Naive thymus-derived CD8-positive, alpha-beta T cell (primary cell): ENCODE results near the gene VRK2. TPM values are rescaled to one million over a fixed set of nuclear protein-coding genes. Genes with fewer than 3 reads are reported as not detected.
"Not testable (repeated sequence)": the region's sequence is repeated elsewhere in the genome, so short reads cannot be mapped to it uniquely, and the experiment has no call there.

Source experiments
- ATAC-seq, 2 donors: fragments of 150-1000 bp; cut with Tn5 transposase in 1 of 2; sonication (Bioruptor Pico), chemical (Tn5 transposase) in 1 of 2; 1 replicate in 1 of 2; 2 replicates in 1 of 2; pipeline ENCODE4 v1.10.0; 2021; ENCODE audit warnings: mild to moderate bottlenecking in 2 of 2, moderate library complexity in 2 of 2
- POLR2A ChIA-PET: fragments of 350-600 bp; sonication (Branson Sonifier 250); formaldehyde crosslinking; loops from one replicate; lab custom pipeline; 2021; ENCODE audit warnings: antibody characterized with exemption; lab: Charles Lee
- DNase-seq, 10 donors: peaks; one replicate each; pipeline versions ENCODE4 v3.0.0 to v3.0.0-alpha.2; 2020 to 2022
- H3K27ac Mint-ChIP-seq, 10 donors: one replicate each; pipeline ENCODE4 v1.8.0; 2020 to 2022; ENCODE audit warnings: mild to moderate bottlenecking in 10 of 10, mixed read lengths in 10 of 10, moderate library complexity in 4 of 10, inconsistent platforms in 1 of 10
- H3K27me3 Mint-ChIP-seq, 5 donors: one replicate each; pipeline ENCODE4 v1.8.0; 2021 to 2022; ENCODE audit warnings: mixed read lengths in 5 of 5
- H3K36me3 Mint-ChIP-seq, 3 donors: one replicate each; pipeline ENCODE4 v1.8.0; 2020 to 2022; ENCODE audit warnings: mixed read lengths in 3 of 3, mild to moderate bottlenecking in 2 of 3, inconsistent platforms in 1 of 3
- H3K4me1 Mint-ChIP-seq, 4 donors: one replicate each; pipeline ENCODE4 v1.8.0; 2021 to 2022; ENCODE audit warnings: mixed read lengths in 4 of 4
- H3K4me3 Mint-ChIP-seq, 10 donors: one replicate each; pipeline ENCODE4 v1.8.0; 2020 to 2022; ENCODE audit warnings: mild to moderate bottlenecking in 10 of 10, mixed read lengths in 10 of 10, moderate library complexity in 6 of 10, inconsistent platforms in 1 of 10
- H3K9me3 Mint-ChIP-seq, 9 donors: one replicate each; pipeline ENCODE4 v1.8.0; 2020 to 2022; ENCODE audit warnings: mixed read lengths in 9 of 9, mild to moderate bottlenecking in 3 of 9, inconsistent platforms in 1 of 9, moderate library complexity in 1 of 9
- polyA plus RNA-seq, 3 donors: library from polyadenylated mRNA; unstranded; fragments of 300-500 nt; fragmentation: Illumina TruSeq; gene quantifications; one replicate each; pipeline ENCODE4 v1.2.3, GENCODE V29; 2021
- total RNA-seq, 8 experiments: library from RNA in 2 of 8; stranded (reverse) in 2 of 8; gene quantifications; one replicate each; pipeline ENCODE4 v1.2.3 and lab custom pipeline; 2021 to 2026

VRK2 gene
- total and polyA plus RNA-seq, 5 experiments from 2014 or later = 10.7 to 16.8 (median 15.6) TPM

DNA sequence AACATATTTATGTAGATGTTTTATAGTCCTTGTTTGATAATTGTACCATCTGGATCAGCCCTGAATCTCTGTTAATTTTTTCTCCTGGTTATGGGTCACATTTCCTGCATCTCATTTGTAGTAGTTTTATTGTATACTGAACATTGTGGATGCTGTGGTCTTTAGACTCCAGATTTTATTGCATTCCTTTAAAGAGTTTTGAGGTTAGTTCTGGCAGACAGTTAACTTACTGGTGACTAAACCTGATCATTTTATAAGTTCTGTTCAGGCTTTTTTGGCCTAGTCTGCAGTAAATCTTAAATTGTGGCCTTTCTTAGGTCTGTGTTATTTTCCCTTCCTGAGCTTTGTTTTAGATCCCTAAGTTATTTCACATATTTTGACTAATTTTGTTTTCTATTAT, 110.2 kb downstream of the VRK2 start:
- H3K4me1 Mint-ChIP-seq = no peaks in the 10 kb centered on the region
- peaks cover 26 to 63% (median 52%) of the 10 kb centered on the region in 3 donors for H3K36me3 Mint-ChIP-seq
- H3K4me3 Mint-ChIP-seq = no peak overlapping the region
- ATAC-seq (no peak), DNase-seq (no peak)
- peaks cover 0 to 12% (median 2%) of the 10 kb centered on the region in 9 donors for H3K9me3 Mint-ChIP-seq
- no peaks in the 10 kb centered on the region for H3K27me3 Mint-ChIP-seq
- no peak overlapping the region for H3K27ac Mint-ChIP-seq
- POLR2A ChIA-PET = interaction anchor here (0.6 kb wide), 1 partner anchor 104 kb away, joined by 3 read pairs; no protein-coding TSS in a partner anchor

DNA sequence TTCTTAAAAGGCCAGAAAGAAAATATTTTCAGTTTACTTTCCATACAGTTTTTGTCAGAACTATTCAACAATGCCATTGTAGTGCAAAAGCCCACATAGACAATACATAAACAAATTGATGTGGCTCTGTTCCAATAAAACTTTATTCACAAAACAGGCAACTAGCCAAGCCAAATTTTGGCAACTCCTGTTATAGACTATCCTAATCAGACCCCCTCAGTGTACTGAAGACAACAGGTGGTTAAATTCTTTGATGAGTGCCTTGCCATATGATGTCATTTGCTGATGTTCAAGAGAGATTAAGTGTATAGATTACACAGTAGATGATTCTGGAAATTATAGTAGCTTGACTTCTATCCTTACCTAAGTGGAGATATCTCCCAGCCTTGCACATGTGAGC, 111.1 kb downstream of the VRK2 start:
- H3K36me3 Mint-ChIP-seq = peaks cover 22 to 69% (median 49%) of the 10 kb centered on the region in 3 donors
- no peak overlapping the region for H3K27ac Mint-ChIP-seq
- POLR2A ChIA-PET = no interaction called here
- no peaks in the 10 kb centered on the region for H3K27me3 Mint-ChIP-seq
- no peak for ATAC-seq
- no peaks in the 10 kb centered on the region for H3K4me1 Mint-ChIP-seq
- H3K4me3 Mint-ChIP-seq = no peak overlapping the region
- DNase-seq = no peak
- peaks cover 0 to 12% (median 2%) of the 10 kb centered on the region in 9 donors for H3K9me3 Mint-ChIP-seq

DNA sequence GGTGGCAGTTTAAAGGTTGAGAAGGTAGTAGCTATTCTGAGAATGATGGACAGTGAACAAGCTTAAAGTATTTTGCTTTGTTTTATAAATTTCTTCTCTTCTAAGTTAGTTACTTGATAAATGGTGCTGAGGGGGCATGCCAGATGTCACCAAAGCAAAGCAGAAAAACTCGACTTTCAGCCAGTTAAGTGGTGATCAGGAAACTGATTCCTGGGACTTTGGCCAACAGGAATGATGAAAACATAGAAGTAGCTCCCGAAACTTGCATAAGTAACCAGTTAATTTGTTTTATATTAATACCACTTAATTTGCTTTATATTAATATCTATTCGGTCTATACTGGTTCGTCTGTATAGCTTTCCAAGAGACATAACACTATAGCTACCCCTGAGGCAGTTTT, 111.9 kb downstream of the VRK2 start:
- no peaks in the 10 kb centered on the region for H3K4me1 Mint-ChIP-seq
- POLR2A ChIA-PET = no interaction called here
- ATAC-seq = no peak

DNA sequence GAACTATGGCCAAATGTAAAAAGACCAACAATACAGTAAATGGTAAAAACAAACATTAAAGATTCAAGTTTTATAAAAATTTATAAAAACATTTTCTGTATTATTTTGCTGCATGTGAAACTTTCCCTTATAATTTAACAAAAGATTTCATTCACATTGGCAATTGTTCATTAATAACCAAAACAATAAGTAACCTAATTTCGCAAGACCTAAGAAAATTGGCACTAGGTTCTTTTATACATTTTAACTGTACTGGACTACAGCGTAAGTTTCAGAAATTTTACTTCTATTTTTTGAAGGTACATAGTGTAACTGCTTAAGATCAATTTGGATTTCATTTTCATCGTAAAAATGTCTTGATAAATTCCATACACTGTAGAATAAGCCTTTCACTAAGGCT, 117.3 kb downstream of the VRK2 start:
- POLR2A ChIA-PET = no interaction called here

More for the DNA sequence above, 111.9 kb downstream of the VRK2 start:
- no peak for DNase-seq
- H3K27me3 Mint-ChIP-seq = no peaks in the 10 kb centered on the region
- no peak overlapping the region for H3K4me3 Mint-ChIP-seq
- no peak overlapping the region for H3K27ac Mint-ChIP-seq
- peaks cover 0 to 12% (median 2%) of the 10 kb centered on the region in 9 donors for H3K9me3 Mint-ChIP-seq
- H3K36me3 Mint-ChIP-seq = peaks cover 18 to 66% (median 43%) of the 10 kb centered on the region in 3 donors

DNA sequence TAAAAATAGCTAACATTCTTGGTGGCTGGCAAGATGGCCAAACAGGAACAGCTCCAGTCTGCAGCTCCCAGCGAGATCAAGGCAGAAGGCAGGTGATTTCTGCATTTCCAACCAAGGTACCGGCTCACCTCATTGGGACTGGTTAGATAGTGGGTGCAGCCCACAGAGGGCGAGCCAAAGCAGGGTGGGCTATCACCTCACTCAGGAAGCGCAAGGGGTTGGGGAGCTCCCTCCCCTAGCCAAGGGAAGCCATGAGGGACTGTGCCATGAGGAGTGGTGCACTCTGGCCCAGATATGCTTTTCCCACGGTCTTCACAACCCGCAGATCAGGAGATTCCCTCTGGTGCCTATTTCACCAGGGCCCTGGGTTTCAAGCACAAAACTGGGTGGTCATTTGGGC, 121.5 kb downstream of the VRK2 start:
- POLR2A ChIA-PET = interaction anchor here (0.6 kb wide), 1 partner anchor 1403 kb away, joined by 4 read pairs; no protein-coding TSS in a partner anchor
- Mint-ChIP-seq H3K36me3 (peaks cover 17 to 28% (median 26%) of the 10 kb centered on the region in 3 donors), H3K9me3 (peaks cover 6 to 35% (median 20%) of the 10 kb centered on the region in 9 donors), H3K27me3 (peaks cover 0 to 10% (median 1%) of the 10 kb centered on the region in 5 donors)
- H3K27ac Mint-ChIP-seq, DNase-seq, ATAC-seq, H3K4me3 Mint-ChIP-seq, H3K4me1 Mint-ChIP-seq: not testable (repeated sequence)

More for the DNA sequence above, 117.3 kb downstream of the VRK2 start:
- ATAC-seq (no peak), DNase-seq (no peak)
- Mint-ChIP-seq H3K27me3 (no peaks in the 10 kb centered on the region), H3K4me1 (no peaks in the 10 kb centered on the region), H3K9me3 (peaks cover 0 to 3% (median 0%) of the 10 kb centered on the region in 9 donors), H3K4me3 (no peak overlapping the region), H3K36me3 (peaks cover 0 to 33% (median 19%) of the 10 kb centered on the region in 3 donors), H3K27ac (no peak overlapping the region)

DNA sequence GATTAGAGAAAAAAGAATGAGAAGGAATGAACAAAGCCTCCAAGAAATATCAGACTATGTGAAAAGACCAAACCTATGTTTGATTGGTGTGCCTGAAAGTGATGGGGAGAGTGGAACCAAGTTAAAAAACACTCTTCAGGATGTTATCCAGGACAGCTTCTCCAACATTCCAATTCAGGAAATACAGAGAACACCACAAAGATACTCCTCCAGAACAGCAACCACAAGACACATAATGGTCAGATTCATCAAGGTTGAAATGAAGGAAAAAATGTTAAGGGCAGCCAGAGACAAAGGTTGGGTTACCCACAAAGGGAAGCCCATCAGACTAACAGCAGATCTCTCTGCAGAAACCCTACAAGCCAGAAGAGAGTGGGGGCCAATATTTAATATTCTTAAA, 123.2 kb downstream of the VRK2 start:
- H3K4me3 Mint-ChIP-seq, ATAC-seq, POLR2A ChIA-PET, DNase-seq, H3K27ac Mint-ChIP-seq, H3K4me1 Mint-ChIP-seq: not testable (repeated sequence)
- Mint-ChIP-seq H3K27me3 (peaks cover 0 to 10% (median 1%) of the 10 kb centered on the region in 5 donors), H3K9me3 (peaks cover 6 to 52% (median 28%) of the 10 kb centered on the region in 9 donors), H3K36me3 (peaks cover 17 to 37% (median 29%) of the 10 kb centered on the region in 3 donors)

DNA sequence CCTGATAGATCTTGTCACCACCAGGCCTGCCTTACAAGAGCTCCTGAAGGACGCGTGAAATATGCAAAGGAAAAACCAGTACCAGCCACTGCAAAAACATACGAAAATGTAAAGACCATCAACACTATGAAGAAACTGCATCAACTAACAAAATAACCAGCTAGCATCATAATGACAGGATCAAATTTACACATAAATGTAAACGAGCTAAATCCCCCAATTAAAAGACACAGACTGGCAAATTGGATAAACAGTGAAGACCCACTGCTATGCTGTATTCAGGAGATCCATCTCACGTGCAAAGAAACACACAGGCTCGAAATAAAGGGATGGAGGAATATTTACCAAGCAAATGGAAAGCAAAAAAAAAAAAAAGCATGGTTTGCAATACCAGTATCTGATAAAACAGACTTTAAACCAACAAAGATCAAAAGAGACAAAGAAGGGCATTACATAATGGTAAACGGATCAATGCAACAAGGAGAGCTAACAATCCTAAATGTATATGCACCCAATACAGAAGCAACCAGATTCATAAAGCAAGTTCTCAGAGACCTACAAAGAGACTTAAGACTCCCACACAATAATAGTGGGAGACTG, 123.8 kb downstream of the VRK2 start:
- DNase-seq, POLR2A ChIA-PET, H3K27ac Mint-ChIP-seq, H3K4me1 Mint-ChIP-seq, H3K4me3 Mint-ChIP-seq, ATAC-seq: not testable (repeated sequence)
- peaks cover 17 to 37% (median 29%) of the 10 kb centered on the region in 3 donors for H3K36me3 Mint-ChIP-seq
- H3K27me3 Mint-ChIP-seq = peaks cover 0 to 10% (median 1%) of the 10 kb centered on the region in 5 donors
- H3K9me3 Mint-ChIP-seq = peaks cover 6 to 53% (median 28%) of the 10 kb centered on the region in 9 donors

DNA sequence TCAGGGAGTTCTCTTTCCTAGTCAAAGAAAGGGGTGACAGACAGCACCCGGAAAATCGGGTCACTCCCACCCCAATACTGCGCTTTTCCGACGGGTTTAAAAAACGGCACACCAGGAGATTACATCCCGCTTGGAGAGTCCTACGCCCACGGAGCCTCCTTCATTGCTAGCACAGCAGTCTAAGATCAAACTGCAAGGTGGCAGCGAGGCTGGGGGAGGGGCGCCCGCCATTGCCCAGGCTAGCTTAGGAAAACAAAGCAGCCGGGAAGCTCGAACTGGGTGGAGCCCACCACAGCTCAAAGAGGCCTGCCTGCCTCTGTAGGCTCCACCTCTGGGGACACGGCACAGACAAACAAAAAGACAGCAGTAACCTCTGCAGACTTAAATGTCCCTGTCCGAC, 125.2 kb downstream of the VRK2 start:
- ATAC-seq, H3K4me3 Mint-ChIP-seq, H3K4me1 Mint-ChIP-seq, DNase-seq, POLR2A ChIA-PET, H3K27ac Mint-ChIP-seq: not testable (repeated sequence)
- peaks cover 6 to 53% (median 28%) of the 10 kb centered on the region in 9 donors for H3K9me3 Mint-ChIP-seq
- peaks cover 17 to 37% (median 29%) of the 10 kb centered on the region in 3 donors for H3K36me3 Mint-ChIP-seq
- peaks cover 0 to 10% (median 1%) of the 10 kb centered on the region in 5 donors for H3K27me3 Mint-ChIP-seq

DNA sequence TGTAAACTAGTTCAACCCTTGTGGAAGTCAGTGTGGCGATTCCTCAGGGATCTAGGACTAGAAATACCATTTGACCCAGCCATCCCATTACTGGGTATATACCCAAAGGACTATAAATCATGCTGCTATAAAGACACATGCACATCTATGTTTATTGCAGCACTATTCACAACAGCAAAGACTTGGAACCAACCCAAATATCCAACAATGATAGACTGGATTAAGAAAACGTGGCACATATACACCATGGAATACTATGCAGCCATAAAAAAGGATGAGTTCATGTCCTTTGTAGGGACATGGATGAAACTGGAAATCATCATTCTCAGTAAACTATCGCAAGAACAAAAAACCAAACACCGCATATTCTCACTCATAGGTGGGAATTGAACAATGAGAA, 130.6 kb downstream of the VRK2 start:
- peaks cover 2 to 21% (median 11%) of the 10 kb centered on the region in 3 donors for H3K36me3 Mint-ChIP-seq
- H3K27me3 Mint-ChIP-seq, H3K4me3 Mint-ChIP-seq, ATAC-seq, H3K4me1 Mint-ChIP-seq, H3K27ac Mint-ChIP-seq, POLR2A ChIA-PET, DNase-seq: not testable (repeated sequence)
- peaks cover 2 to 40% (median 16%) of the 10 kb centered on the region in 9 donors for H3K9me3 Mint-ChIP-seq

DNA sequence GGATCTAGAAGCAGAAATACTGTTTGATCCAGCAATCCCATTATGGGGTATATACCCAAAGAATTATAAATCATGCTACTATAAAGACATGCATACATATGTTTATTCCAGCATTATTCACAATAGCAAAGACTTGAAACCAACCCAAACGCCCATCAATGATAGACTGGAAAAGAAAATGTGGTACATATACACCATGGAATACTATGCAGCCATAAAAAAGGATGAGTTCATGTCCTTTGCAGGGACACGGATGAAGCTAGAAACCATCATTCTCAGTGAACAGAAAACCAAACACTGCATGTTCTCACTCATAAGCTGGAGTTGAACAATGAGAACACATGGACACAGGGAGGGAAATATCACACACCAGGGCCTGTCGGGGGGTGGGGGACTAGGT, 133.6 kb downstream of the VRK2 start:
- H3K27ac Mint-ChIP-seq, H3K27me3 Mint-ChIP-seq, DNase-seq, POLR2A ChIA-PET, ATAC-seq, H3K36me3 Mint-ChIP-seq, H3K4me1 Mint-ChIP-seq, H3K4me3 Mint-ChIP-seq: not testable (repeated sequence)
- H3K9me3 Mint-ChIP-seq = peaks cover 0 to 14% (median 5%) of the 10 kb centered on the region in 9 donors

DNA sequence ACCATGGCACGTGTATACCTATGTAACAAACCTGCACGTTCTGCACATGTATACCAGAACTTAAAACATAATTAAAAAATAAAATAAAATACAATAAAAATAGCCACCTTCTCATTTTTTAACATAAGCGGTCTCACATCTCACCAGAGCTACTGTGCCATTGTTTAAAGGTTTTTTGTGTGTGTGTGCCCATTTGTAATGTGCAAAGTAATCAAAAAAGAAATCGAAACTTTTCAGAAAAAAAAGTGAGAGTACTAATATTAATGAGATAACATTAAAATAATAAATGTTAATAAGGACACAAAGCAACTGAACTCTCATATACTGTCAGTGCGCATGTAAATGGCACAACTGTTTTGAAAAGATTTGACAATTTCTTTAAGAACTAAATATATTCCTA, 134.0 kb downstream of the VRK2 start:
- Mint-ChIP-seq H3K36me3 (peaks cover 2 to 6% (median 3%) of the 10 kb centered on the region in 3 donors), H3K27me3 (no peaks in the 10 kb centered on the region), H3K27ac (no peak overlapping the region), H3K9me3 (peaks cover 0 to 14% (median 5%) of the 10 kb centered on the region in 9 donors), H3K4me1 (no peaks in the 10 kb centered on the region), H3K4me3 (no peak overlapping the region)
- no peak for DNase-seq
- POLR2A ChIA-PET = no interaction called here
- ATAC-seq = no peak

DNA sequence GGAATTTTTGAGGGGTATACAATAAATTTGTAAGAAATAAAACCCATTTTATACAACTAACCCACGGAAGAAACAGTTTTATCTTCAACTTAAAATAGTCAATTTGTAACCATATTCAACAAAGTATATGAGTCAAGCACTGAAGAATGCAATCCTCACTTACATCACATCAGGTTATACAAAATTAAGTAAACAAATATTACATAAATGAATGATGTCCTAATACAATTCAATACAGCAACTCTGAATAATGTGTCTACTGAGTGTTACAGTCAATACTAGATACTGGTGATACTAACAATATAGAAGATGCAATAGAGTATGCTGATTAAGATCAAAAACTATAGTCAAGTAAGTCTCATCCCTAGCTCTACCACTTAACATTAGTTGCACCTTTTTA, 135.9 kb downstream of the VRK2 start:
- Mint-ChIP-seq H3K4me3 (no peak overlapping the region), H3K27ac (no peak overlapping the region), H3K36me3 (peaks cover 0 to 6% (median 2%) of the 10 kb centered on the region in 3 donors), H3K27me3 (no peaks in the 10 kb centered on the region), H3K4me1 (no peaks in the 10 kb centered on the region), H3K9me3 (peaks cover 0 to 14% (median 5%) of the 10 kb centered on the region in 9 donors)
- no peak for ATAC-seq
- no peak for DNase-seq
- POLR2A ChIA-PET = no interaction called here

DNA sequence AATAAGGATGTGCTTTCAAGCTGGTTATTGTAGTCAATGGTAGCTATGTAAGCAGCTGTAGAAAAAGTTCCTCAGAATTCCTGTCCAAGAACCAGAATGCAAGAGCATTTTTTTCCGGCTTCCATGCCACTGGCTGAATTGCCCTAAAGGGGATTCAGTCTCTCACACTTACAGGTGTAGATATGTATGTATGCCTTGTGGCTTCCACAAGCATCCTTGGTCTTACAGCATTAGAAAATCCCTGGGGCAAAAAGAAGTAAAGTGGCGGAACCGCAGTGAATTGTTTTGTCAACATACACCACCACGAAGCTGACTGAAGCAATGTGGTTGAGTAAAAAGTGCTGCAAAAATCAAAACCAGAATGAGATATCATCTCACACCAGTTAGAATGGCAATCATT, 139.9 kb downstream of the VRK2 start:
- ATAC-seq (no peak), DNase-seq (no peak)
- no peaks in the 10 kb centered on the region for H3K27me3 Mint-ChIP-seq
- H3K4me1 Mint-ChIP-seq = no peaks in the 10 kb centered on the region
- no peak overlapping the region for H3K4me3 Mint-ChIP-seq
- POLR2A ChIA-PET = no interaction called here
- H3K36me3 Mint-ChIP-seq = no peaks in the 10 kb centered on the region
- no peak overlapping the region for H3K27ac Mint-ChIP-seq
- no peaks in the 10 kb centered on the region for H3K9me3 Mint-ChIP-seq
